HG03457 (cell line): ENCODE data around the gene NDUFS5.
"Not testable (repeated sequence)": the region's sequence is repeated elsewhere in the genome, so short reads cannot be mapped to it uniquely, and the experiment has no call there.

Experiments
- ATAC-seq: cut with Tn5 transposase; IDR thresholded peaks from one replicate; pipeline ENCODE4 v1.9.1; 2021; ENCODE audit warnings: moderate number of reproducible peaks; ENCODE audit not compliant: unreplicated experiment

Gene NDUFS5

GRCh38 chr1:39026051-39026865 lies at the start of gene NDUFS5:
Gene NDUFS5, plus strand, starts transcription at chr1:39026350. Its CDS starts 2,375 bp downstream, at chr1:39028725.
- ATAC-seq = peak; percentile 56

GRCh38 chr1:38977399-38978244 lies 48.5 kb upstream of the NDUFS5 start:
- ATAC-seq = not testable (repeated sequence)

GRCh38 chr1:38978245-38978542 lies 48.0 kb upstream of the NDUFS5 start:
- not testable (repeated sequence) for ATAC-seq

GRCh38 chr1:38979380-38979779 lies 46.8 kb upstream of the NDUFS5 start:
- ATAC-seq = not testable (repeated sequence)

GRCh38 chr1:38989979-38990378 lies 36.2 kb upstream of the NDUFS5 start:
- no peak for ATAC-seq

- ATAC-seq = no peak
Observed at GRCh38 chr1:38990386-38990737, 35.8 kb upstream of the NDUFS5 start.

- ATAC-seq = peak; percentile 87
Observed at GRCh38 chr1:38990738-38991637, 35.2 kb upstream of the NDUFS5 start, which contains the start of gene AKIRIN1. Gene AKIRIN1, plus strand, starts transcription at chr1:38991276. Its CDS starts 105 bp downstream, at chr1:38991381.

GRCh38 chr1:38991638-38992411 lies 34.3 kb upstream of the NDUFS5 start:
- no peak for ATAC-seq

- no peak for ATAC-seq
Observed at GRCh38 chr1:38992412-38993111, 33.6 kb upstream of the NDUFS5 start.

- ATAC-seq = no peak
Observed at GRCh38 chr1:38994196-38994595, 32.0 kb upstream of the NDUFS5 start.

GRCh38 chr1:38997034-38997900 lies 28.9 kb upstream of the NDUFS5 start:
- no peak for ATAC-seq

- ATAC-seq = no peak
Observed at GRCh38 chr1:38997901-38998190, 28.3 kb upstream of the NDUFS5 start.

GRCh38 chr1:39001516-39002421 lies 24.4 kb upstream of the NDUFS5 start:
- no peak for ATAC-seq

GRCh38 chr1:39003281-39003680 lies 22.9 kb upstream of the NDUFS5 start:
- no peak for ATAC-seq

- ATAC-seq = no peak
Observed at GRCh38 chr1:39003794-39004193, 22.4 kb upstream of the NDUFS5 start.

GRCh38 chr1:39006287-39006686 lies 19.9 kb upstream of the NDUFS5 start:
- no peak for ATAC-seq

- ATAC-seq = no peak
Observed at GRCh38 chr1:39006726-39007645, 19.2 kb upstream of the NDUFS5 start.
